T-helper 2 cell treated with Interferon-gamma antibody and Interleukin-4, amounts not matched to agents 100 ng/mL and 5 ng/mL, for 36 hours (primary cell): ENCODE measurements around the gene SLC35F2. TPM values are rescaled to one million over a fixed set of nuclear protein-coding genes. Genes with fewer than 3 reads are reported as not detected.
"Not testable (repeated sequence)": the region's sequence is repeated elsewhere in the genome, so short reads cannot be mapped to it uniquely, and the experiment has no call there.

Source experiments
- intact Hi-C: fragments of 100-400 bp; cut with micrococcal nuclease; formaldehyde crosslinking; loops from one replicate; pipeline ENCODE4 v1.15.1; 2023
- total RNA-seq: library from RNA; stranded (reverse); gene quantifications from 2 replicates; pipeline ENCODE4 v1.2.3, GENCODE V29; 2022

SLC35F2 gene, protein sequence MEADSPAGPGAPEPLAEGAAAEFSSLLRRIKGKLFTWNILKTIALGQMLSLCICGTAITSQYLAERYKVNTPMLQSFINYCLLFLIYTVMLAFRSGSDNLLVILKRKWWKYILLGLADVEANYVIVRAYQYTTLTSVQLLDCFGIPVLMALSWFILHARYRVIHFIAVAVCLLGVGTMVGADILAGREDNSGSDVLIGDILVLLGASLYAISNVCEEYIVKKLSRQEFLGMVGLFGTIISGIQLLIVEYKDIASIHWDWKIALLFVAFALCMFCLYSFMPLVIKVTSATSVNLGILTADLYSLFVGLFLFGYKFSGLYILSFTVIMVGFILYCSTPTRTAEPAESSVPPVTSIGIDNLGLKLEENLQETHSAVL
- 9.9 and 10.8 TPM in 2 replicates for total RNA-seq

DNA sequence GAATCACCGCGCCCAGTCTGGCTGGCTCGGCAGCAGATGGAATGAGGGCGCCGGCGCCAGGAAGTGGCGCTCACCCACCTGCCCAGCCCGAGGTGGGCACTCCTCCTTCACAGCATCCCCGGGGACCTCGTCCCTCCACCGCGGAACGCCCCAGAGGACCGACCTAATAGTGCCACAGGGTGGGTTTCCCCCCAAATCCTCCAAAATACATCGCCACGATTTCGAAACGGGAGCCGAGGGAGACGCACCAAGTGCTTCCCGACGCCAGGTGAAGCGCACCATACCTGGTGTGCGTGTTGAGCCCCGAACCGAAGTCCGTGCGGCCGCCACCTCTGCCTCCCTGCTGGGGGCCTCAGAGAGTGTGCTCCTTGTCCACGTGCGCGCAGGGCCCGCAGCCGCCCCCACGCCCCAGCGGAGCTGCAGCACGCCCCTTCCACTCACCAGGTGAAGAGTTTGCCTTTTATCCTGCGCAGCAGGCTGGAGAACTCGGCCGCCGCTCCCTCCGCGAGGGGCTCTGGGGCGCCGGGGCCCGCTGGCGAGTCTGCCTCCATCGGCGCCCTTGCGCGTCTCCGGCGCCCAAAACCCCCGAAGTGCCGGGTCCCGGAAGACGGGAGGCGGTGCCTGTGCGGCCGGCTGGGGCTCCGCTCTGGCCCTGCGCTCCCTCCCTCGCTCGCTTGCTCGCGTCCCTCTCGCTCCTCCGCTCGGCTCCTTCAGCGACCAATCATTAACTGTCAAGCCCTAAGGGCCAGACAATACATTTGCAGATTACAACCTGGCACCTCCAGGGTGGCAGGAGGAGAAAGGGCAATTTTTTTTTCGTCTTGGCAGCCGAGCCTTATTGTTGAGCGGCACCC, at the start of gene SLC35F2:
Gene SLC35F2, minus strand, starts transcription at position 571 of the 854 bp plus-strand sequence. Its CDS starts 20 bp downstream, at position 551.
- intact Hi-C loops: loop anchor here (2.0 to 10.0 kb wide), 7 partner anchors 18 to 609 kb away; partner anchors contain the start of genes ALKBH8, C11orf65, CWF19L2 and RAB39A

DNA sequence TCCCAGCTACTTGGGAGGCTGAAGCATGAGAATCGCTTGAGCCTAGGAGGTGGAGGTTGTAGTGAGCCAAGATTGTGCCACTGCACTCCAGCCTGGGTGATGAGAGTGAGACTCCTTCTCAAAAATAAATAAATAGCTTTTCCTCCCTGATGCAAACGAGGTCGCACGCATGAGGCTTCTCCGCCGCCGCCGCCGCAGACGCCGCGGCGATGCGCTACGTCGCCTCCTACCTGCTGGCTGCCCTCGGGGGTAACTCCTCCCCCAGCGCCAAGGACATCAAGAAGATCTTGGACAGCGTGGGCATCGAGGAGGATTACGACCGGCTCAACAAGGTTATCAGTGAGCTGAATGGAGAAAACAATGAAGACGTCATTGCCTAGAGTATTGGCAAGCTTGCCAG, 49.6 kb upstream of the SLC35F2 start:
- intact Hi-C loops: no loop called here

DNA sequence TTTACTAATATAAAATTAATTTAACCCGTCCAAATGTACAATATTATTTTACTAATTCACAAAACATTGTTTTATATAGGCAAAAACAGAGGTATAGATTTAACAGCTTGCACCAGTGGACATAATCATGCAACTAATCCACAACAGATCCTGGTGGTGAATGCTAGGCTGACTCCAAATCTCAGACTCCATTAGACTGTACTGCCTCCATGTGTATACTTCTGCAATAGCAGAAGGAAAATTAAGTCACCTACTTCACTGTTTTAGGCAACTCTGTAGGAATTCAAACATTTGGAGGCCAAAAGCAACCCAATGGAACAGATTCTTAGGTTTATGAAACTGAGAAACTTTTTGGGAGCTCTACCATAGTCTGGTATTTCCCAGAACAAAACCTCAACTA, 39.7 kb upstream of the SLC35F2 start:
- intact Hi-C loops: no loop called here

DNA sequence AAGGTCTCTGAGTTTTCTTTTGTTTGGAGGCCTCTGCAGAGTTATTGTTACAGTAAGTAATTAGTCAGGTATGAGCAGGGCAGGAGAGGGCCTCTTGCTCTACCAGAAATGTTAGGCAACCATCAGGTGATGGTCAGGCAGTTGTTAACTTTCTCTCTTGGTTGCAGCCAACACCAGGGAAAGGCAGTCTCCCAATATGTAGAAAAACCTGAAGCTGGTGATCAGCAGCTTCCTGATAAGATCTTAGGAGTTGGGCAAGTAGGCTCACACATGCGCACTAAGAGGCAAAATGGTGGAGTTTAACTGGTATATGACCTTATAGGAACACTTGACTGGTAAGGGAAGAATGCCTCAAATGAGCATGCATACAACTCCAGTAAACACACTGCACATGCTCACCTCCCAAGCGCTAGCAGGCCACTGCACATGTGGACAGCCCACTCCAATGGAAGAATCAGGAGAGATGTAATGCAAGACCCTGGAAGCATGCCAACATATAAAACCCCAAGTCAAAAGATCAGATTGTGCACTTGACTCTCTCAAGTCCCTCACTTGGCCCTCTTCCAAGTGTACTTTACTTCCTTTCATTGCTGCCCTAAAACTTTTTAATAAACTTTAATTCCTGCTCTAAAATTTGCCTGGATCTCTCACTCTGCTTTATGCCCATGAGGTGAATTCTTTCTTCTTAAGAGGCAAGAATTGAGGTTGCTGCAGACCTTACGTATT, 23.7 kb upstream of the SLC35F2 start:
- intact Hi-C loops: no loop called here

DNA sequence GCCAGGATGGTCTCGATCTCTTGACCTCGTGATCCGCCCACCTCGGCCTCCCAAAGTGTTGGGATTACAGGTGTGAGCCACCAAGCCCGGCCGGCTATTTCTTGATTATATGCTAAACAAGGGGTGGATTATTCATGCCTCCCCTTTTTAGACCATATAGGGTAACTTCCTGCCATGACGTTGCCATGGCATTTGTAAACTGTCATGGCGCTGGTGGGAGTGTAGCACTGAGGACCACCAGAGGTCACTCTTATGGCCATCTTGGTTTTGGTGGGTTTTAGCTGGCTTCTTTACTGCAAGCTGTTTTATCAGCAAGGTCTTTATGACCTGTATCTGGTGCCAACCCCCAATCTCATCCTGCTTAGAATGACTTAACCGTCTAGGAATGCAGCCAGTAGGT, 22.9 kb upstream of the SLC35F2 start:
- intact Hi-C loops: not testable (repeated sequence)

DNA sequence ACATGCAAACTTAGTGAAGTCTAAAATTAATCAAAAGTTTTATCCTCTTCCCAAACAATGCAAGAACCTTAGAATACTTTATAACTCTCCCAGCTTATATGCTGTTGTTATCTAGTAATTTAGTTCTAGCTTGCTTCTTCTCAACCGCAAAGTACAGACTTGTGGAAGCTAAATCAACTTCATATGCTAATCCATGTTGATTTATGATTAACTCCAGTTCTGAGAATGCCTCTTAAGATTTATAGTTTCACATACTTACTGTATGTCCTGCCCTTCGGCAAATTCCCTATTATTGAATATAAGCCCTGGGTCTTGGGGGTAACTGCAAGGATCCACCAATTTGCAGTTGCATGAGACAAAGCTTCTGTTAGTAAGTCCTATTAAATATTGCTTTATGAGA, 17.6 kb upstream of the SLC35F2 start:
- intact Hi-C loops: no loop called here

DNA sequence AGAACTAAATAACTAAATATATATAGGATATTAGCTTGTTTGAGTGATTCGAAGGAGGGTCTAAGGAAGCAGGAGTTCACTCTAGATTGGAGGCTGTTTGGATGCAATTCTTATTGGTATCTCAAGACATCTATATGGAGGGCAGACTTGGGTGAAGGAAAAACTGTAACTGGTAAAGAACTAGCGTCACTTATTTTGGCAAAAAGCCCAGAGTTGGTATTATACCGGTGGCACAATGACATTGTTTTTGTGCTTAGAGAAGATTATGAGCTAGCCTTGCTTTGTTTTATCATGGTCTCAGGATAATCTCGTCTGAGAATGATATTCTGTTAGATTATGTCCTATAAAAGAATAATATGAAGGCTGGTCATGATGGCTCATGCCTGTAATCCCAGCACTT, 6.0 kb upstream of the SLC35F2 start:
- intact Hi-C loops: no loop called here

DNA sequence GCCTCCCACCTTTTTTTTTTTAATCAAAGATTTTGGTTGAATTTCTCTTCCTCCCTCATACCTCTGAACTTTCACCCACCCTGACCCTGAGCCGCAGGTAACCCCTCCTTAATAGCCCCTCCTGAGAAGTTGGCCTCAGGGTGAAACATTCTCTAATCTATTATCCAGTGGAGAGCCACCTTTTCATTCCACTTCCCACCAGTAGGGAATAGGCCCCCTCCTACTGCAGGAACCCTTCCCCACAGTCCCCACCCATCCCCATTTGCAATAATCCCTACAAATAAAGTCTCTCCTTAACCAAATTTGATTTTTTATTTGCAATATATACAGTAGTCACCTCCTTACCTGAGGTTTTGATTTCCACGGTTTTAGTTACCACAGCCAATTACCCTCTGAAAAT, 2.1 kb upstream of the SLC35F2 start:
- intact Hi-C loops: no loop called here

DNA sequence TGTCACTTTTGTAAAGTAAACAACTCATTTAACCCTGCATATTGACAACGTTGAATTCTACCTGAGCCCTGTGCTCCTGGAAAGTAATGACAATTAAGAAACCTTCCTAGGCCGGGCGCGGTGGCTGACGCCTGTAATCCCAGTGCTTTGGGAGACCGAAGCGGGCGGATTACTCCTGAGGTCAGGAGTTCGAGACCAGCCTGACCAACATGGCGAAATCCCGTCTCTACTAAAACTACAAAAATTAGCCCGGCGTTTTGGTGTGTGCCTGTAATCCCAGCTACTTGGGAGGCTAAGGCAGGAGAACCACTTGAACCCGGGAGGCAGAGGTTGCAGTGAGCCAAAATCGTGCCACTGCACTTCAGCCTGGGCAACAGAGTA, 1.6 kb upstream of the SLC35F2 start:
- intact Hi-C loops: not testable (repeated sequence)

DNA sequence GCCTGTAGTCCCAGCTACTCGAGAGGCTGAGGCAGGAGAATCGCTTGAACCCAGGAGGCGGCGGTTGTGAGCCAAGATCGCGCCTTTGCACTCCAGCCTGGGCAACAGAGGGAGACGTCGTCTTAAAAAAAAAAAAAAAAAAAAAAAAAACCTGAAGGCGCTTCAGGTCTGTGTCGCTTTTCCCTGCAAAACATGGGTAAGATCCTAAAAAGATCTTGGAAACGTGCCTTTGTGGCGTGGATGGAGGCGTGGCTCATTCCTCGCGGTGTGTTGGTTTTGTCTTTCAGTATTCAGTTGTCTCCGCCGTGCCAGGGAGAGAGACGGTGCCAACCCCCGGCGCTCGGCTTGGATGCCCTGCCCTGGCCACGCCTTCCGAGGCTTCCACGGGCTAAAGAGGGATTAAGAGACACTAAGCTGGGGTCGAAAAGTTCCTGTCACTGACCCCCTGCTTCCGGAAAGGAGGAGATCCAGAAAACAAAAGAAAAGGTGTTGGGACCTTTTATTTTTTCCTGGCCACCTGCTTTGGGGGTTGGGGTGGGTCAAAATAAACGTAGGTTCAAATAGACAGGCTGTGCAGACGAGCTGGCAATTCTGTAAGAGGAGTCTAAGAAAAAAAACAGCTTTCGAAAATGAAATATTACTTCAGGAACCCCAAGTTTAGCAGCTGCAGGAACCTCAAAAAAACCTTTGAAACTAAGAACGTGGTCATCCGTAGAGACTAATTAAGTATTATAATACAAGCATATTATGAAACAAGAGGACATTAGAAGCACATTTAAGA, 1.1 kb upstream of the SLC35F2 start:
- intact Hi-C loops: loop anchor here (2.0 to 10.0 kb wide), 7 partner anchors 19 to 608 kb away; partner anchors contain the start of genes ALKBH8, C11orf65, CWF19L2 and RAB39A

DNA sequence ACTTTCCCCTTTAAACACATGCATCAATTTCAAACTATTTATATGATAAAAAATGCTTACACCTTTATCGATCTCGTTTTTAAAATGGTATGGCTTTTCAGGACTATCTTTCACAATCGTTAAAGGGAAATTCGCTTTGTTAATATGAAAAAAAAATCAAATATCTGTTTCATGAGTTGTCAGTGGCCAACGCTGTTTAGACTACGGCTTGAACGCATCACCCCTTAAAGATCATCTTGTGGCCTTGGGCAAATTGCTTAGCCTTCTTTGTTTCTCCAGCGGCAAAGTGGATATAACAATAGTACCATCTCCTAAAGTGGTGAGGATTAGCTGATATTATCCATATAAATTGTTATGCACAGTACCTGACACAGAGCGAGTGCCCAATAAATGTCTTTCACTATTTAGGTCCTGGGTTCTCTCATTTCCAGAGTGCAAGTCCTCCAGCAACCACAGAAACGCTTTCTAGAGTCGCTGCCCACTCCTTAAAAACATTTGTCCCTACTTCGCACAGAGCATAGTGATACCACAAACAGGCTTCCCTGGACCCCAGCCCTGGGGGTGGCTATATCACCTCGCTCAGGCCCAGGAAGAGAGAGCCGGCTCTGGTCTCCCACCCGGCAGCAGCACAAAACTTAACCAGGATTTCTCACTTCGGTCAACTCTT, 904 bp downstream of the SLC35F2 start:
- intact Hi-C loops: loop anchor here (2.0 to 10.0 kb wide), 7 partner anchors 17 to 610 kb away; partner anchors contain the start of genes ALKBH8, C11orf65, CWF19L2 and RAB39A

DNA sequence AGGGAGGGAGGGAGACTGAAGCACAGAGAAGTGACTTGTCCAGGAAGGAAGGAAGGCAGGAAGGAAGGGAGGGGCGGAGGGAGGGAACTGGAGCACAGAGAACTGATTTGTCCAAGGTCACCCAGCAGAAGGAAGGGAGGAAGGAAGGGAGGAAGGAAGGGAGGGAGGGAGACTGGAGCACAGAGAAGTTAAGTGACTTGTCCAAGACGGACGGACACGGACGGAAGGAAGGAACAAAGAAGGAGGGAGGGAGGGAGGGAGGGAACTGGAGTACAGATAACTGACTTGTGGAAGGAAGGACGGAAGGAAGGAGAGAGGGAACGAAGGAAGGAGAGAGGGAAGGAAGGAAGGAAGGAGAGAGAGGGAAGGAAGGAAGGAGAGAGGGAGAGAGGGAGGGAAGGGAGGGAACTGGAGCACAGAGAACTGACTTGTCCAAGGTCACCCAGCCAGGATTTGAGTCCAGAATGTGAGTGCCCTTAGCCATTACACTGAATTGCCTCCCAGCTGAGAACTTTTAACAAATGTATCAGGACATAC, 1.5 kb downstream of the SLC35F2 start:
- intact Hi-C loops: loop anchor here (5.0 to 10.0 kb wide), 6 partner anchors 60 to 610 kb away; partner anchors contain the start of genes ALKBH8, C11orf65, CWF19L2 and RAB39A

DNA sequence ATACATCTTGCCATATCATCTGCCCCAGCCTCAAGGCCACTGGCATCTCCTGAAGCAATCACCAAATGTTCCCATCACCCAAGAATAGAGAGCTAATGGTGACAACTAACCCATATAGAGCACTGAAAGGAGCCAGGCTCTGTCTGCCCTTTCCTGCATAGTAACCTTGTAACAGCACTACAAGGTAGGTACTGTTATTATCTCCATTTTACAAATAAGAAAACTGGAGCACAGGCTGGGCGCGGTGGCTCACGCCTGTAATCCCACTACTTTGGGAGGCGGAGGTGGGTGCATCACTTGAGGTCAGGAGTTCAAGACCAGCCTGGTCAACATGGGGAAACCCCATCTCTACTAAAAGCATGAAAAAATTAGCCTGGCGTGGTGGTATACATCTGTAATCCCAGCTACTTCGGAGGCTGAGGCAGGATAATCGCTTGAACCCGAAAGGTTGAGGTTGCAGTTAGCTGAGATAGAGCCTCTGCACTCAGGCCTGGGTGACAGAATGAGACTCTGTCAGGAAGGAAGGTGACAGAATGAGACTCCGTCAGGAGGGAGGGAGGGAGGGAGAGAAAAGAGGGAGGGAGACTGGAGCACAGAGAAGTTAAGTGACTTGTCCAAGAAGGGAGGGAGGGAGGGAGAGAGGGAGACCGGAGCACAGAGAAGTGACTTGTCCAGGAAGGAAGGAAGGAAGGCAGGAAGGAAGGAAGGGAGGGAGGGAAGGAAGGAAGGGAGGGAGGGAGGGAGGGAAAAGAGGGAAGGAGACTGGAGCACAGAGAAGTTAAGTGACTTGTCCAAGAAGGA, 2.2 kb downstream of the SLC35F2 start:
- intact Hi-C loops: loop anchor here (5.0 to 10.0 kb wide), 6 partner anchors 59 to 611 kb away; partner anchors contain the start of genes ALKBH8, C11orf65, CWF19L2 and RAB39A

DNA sequence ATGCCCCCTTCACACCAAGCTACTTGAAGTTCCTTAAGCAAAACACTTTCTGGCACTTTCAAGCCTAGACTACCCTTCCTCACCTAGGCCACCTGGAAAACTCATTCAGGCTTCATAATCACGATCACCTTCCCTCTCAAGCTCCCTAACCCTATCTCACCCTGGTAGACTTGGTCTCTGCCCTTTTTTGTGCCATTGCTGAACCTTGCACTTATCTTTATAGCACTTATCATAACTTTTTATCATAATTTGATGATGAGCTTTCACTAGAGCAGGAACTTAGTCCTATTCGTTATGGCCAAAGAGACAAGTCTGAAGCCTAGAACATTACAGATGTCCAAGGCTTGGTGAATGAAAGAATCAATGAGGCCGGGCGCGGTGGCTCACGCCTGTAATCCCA, 5.5 kb downstream of the SLC35F2 start:
- intact Hi-C loops: loop anchor here (10.0 kb wide), 1 partner anchor 382 kb away; no protein-coding TSS in a partner anchor

DNA sequence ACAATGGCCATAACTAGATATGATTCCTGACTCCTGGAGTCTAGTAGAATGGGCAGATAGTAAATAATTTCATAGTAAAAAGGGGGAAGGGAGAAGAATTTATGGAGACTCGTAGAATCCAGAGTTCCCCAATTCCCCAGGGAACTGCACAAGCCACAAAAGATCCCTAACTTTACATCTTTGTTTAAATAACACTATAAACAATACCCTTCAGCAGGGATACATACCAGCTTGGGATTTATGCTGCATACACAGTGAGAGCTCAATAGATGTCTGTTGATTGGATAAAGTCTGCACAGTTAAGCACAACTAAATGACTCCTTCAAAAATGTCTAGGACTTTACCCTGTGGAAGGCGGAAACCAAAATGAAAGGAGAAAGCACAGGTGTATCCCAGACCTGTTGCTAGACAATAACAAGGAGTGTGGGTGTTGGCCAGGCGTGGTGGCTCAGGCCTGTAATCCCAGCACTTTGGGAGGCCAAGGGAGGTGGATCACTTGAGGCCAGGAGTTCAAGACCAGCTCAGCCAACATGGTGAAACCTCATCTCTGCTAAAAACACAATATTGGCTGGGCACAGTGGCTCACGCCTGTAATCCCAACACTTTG, 6.8 kb downstream of the SLC35F2 start:
- intact Hi-C loops: loop anchor here (10.0 kb wide), 1 partner anchor 383 kb away; no protein-coding TSS in a partner anchor

DNA sequence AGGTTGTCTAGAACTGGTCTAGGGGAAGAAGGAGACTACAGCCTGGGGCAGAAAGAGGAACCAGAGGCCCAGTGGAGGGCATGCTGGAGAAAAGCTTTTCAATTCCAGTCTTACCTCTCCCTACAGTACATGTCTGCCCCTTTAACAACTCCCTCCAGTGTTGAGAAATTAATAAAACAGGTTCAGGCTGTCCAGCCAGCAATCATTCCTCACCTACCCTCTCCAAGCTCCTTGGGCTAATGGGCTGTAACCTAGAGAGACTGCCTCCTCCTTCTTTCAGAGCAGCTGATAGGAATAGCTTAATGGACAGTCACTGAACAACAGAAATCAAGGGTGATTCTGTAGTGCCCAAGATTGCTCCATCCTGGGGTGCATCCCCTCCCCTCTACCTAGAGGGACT, 8.8 kb downstream of the SLC35F2 start:
- intact Hi-C loops: loop anchor here (10.0 kb wide), 1 partner anchor 385 kb away; no protein-coding TSS in a partner anchor

DNA sequence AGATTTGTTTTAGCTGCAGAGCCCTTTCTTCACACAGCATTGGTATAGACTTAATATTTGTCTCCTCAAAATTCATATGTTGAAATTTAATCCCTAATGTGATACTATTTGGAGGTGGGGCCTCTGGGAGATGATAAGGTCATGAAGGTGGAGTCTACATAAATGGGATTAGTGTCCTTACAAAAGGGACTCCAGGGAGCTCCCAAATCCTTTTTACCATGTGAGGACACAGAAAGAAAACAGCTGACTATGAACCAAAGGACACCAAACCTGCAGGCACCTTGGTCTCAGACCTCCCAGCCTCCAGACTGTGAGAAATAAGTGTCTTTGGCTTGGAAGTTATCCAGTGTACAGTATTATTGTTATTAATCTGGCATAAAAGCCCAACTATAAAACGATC, 10.2 kb downstream of the SLC35F2 start:
- intact Hi-C loops: no loop called here

DNA sequence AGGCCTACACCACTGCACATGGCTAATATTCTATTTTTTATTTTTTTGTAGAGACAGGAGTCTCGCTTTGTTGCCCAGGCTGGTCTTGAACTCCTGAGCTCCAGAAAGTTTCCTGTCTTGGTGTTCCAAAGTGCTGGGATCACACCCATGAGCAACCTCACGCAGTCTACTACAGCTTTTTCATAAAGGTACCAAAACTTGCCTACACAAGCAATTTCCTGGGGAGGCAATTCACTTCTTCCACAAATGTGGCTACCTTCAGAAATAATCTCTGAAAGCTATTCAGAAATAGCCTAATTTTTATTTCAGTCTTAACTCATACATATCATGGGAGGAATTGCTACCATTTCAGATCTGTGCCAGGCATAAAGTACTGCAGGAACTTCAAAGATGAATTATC, 11.4 kb downstream of the SLC35F2 start:
- intact Hi-C loops: no loop called here
